Measurements from ENCODE around the gene TRAF3IP1. TPM values are rescaled to one million over a fixed set of nuclear protein-coding genes. Genes with fewer than 3 reads are reported as not detected.
"Not testable (repeated sequence)": the region's sequence is repeated elsewhere in the genome, so short reads cannot be mapped to it uniquely, and the experiment has no call there.

Gene TRAF3IP1
- polyA plus RNA-seq, 4 donors: 5.1 to 10.1 (median 7.5) TPM

- no peak for DNase-seq
- no peak overlapping the region for H3K27ac ChIP-seq (ENCODE audit: low read depth in 1 of 3, low read length in 2 of 3)
- no peaks in the 10 kb centered on the region for H3K9me3 ChIP-seq (ENCODE audit: control insufficient read depth in 2 of 2, insufficient read depth in 1 of 2, low read depth in 1 of 2, low read length in 1 of 2)
- H3K4me3 ChIP-seq (ENCODE audit: low read depth in 1 of 3, low read length in 3 of 3): no peak overlapping the region
- H3K36me3 ChIP-seq (ENCODE audit: control insufficient read depth in 3 of 3, insufficient read depth in 2 of 3, low read depth in 1 of 3, low read length in 3 of 3): peaks cover 0 to 16% (median 3%) of the 10 kb centered on the region in 3 donors
- no peaks in the 10 kb centered on the region for H3K4me1 ChIP-seq (ENCODE audit: control insufficient read depth in 3 of 3, insufficient read depth in 2 of 3, low read depth in 1 of 3, low read length in 2 of 3)
- 68 to 93% (median 88%) methylated on average over 7 of the region's 7 CpGs for WGBS, 3 donors
- FAIRE-seq: no peak
- no peaks in the 10 kb centered on the region for H3K27me3 ChIP-seq (ENCODE audit: control insufficient read depth in 3 of 3, insufficient read depth in 3 of 3, low read length in 3 of 3)
Observed at GRCh38 chr2:238362626-238363025, 42.3 kb downstream of the TRAF3IP1 start.

GRCh38 chr2:238369591-238370040 lies 49.3 kb downstream of the TRAF3IP1 start:
- peaks cover 0 to 5% (median 0%) of the 10 kb centered on the region in 3 donors for H3K36me3 ChIP-seq (ENCODE audit: control insufficient read depth in 3 of 3, insufficient read depth in 2 of 3, low read depth in 1 of 3, low read length in 3 of 3)
- H3K4me1 ChIP-seq (ENCODE audit: control insufficient read depth in 3 of 3, insufficient read depth in 2 of 3, low read depth in 1 of 3, low read length in 2 of 3): no peaks in the 10 kb centered on the region
- H3K4me3 ChIP-seq (ENCODE audit: low read depth in 1 of 3, low read length in 3 of 3): no peak overlapping the region
- FAIRE-seq (no peak), DNase-seq (no peak)
- WGBS, 3 donors: 70 to 75% (median 71%) methylated on average over 10 of the region's 10 CpGs
- H3K27me3 ChIP-seq (ENCODE audit: control insufficient read depth in 3 of 3, insufficient read depth in 3 of 3, low read length in 3 of 3): no peaks in the 10 kb centered on the region
- H3K9me3 ChIP-seq (ENCODE audit: control insufficient read depth in 2 of 2, insufficient read depth in 1 of 2, low read depth in 1 of 2, low read length in 1 of 2): no peaks in the 10 kb centered on the region
- H3K27ac ChIP-seq (ENCODE audit: low read depth in 1 of 3, low read length in 2 of 3): no peak overlapping the region

DNA sequence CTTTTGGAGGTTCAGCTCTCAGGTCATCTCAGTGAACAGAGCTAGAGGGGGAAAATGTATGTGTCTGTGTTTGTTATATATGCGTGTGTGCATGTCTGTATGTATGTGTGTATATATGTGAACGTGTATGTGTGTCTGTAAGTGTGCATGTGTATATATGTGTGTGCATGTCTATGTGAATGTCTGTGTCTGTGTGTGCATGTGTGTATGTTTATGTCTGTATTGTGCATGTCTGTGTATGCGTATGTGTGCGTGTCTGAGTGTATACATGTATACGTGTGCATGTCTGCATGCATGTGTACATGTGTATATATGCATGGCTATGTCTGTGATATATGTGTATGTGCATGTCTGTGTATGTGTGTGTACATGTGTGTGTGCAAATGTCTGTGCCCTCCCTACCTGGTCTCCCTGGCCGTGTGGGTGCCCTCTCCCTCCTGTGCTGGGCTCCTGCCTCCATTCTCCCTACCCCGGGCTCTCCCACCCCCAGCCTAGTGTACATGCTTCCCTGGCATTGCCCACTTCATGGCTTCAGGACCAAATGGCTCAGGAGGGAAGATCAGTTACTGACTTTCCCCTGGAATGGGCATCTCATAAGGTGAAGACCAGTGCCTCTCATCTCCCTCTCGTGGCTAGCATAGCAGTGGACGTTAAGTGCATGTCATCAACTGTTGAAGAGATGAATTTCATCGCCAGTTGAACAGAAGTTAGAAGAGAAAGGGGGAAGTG lies 49.9 kb downstream of the TRAF3IP1 start:
- H3K4me3 ChIP-seq (ENCODE audit: low read depth in 1 of 3, low read length in 3 of 3): no peak overlapping the region
- FAIRE-seq: no peak

DNA sequence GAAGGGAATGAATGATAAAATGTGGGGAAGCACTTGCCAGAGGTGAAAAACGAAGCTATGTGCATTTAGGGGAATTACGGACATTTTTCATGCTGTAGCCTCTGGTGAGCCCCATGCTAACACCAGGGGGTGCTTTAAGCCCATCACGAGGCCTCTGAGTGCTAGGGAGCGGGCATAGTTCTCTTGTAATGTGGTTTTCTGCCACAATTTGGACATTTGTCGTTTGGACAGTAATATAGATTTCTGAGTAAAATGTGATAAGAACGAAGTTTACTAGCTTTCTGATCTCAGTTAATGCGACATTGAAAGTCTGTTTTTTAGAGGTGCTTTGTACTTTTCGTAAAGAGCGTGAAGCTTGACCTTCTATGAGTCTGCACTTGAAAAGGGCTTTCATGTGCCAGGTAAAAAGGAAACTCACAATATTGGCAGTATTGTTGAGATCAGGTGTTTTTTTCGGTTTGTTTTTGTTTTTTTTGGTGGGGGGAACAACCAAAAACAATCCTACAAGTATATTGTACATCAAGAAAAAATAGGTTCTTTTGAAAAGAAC lies 50.6 kb downstream of the TRAF3IP1 start:
- 39 to 53% (median 47%) methylated on average over 10 of the region's 10 CpGs for WGBS, 3 donors

More for the DNA sequence above, 49.9 kb downstream of the TRAF3IP1 start:
- no peak overlapping the region for H3K27ac ChIP-seq (ENCODE audit: low read depth in 1 of 3, low read length in 2 of 3)
- no peak for DNase-seq
- H3K36me3 ChIP-seq (ENCODE audit: control insufficient read depth in 3 of 3, insufficient read depth in 2 of 3, low read depth in 1 of 3, low read length in 3 of 3): peaks cover 0 to 4% (median 0%) of the 10 kb centered on the region in 3 donors
- H3K9me3 ChIP-seq (ENCODE audit: control insufficient read depth in 2 of 2, insufficient read depth in 1 of 2, low read depth in 1 of 2, low read length in 1 of 2): no peaks in the 10 kb centered on the region
- H3K4me1 ChIP-seq (ENCODE audit: control insufficient read depth in 3 of 3, insufficient read depth in 2 of 3, low read depth in 1 of 3, low read length in 2 of 3): no peaks in the 10 kb centered on the region
- WGBS, 3 donors: 88 to 93% (median 90%) methylated on average over 10 of the region's 10 CpGs
- H3K27me3 ChIP-seq (ENCODE audit: control insufficient read depth in 3 of 3, insufficient read depth in 3 of 3, low read length in 3 of 3): no peaks in the 10 kb centered on the region

DNA sequence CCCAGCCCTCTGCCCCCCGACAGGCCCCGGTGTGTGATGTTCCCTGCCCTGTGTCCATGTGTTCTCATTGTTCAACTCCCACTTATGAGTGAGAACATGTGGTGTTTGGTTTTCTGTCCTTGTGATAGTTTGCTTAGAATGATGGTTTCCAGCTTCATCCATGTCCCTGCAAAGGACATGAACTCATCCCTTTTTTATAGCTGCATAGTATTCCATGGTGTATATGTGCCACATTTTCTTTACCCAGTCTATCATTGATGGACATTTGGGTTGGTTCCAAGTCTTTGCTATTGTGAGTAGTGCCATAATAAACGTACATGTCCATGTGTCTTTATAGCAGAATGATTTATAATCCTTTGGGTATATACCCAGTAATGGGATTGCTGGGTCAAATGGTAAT lies 52.0 kb downstream of the TRAF3IP1 start:
- H3K36me3 ChIP-seq (ENCODE audit: control insufficient read depth in 3 of 3, insufficient read depth in 2 of 3, low read depth in 1 of 3, low read length in 3 of 3); H3K4me1 ChIP-seq (ENCODE audit: control insufficient read depth in 3 of 3, insufficient read depth in 2 of 3, low read depth in 1 of 3, low read length in 2 of 3); DNase-seq; H3K9me3 ChIP-seq (ENCODE audit: control insufficient read depth in 2 of 2, insufficient read depth in 1 of 2, low read depth in 1 of 2, low read length in 1 of 2); FAIRE-seq; H3K27ac ChIP-seq (ENCODE audit: low read depth in 1 of 3, low read length in 2 of 3); H3K4me3 ChIP-seq (ENCODE audit: low read depth in 1 of 3, low read length in 3 of 3); H3K27me3 ChIP-seq (ENCODE audit: control insufficient read depth in 3 of 3, insufficient read depth in 3 of 3, low read length in 3 of 3): not testable (repeated sequence)
- WGBS, 3 donors: 92 to 95% (median 93%) methylated on average over 3 of the region's 3 CpGs

More for the DNA sequence above, 50.6 kb downstream of the TRAF3IP1 start:
- H3K36me3 ChIP-seq (ENCODE audit: control insufficient read depth in 3 of 3, insufficient read depth in 2 of 3, low read depth in 1 of 3, low read length in 3 of 3): peaks cover 0 to 3% (median 0%) of the 10 kb centered on the region in 3 donors
- DNase-seq: peak; percentile 35 to 73
- no peak for FAIRE-seq
- no peak overlapping the region for H3K27ac ChIP-seq (ENCODE audit: low read depth in 1 of 3, low read length in 2 of 3)
- no peaks in the 10 kb centered on the region for H3K9me3 ChIP-seq (ENCODE audit: control insufficient read depth in 2 of 2, insufficient read depth in 1 of 2, low read depth in 1 of 2, low read length in 1 of 2)
- no peak overlapping the region for H3K4me3 ChIP-seq (ENCODE audit: low read depth in 1 of 3, low read length in 3 of 3)
- no peaks in the 10 kb centered on the region for H3K27me3 ChIP-seq (ENCODE audit: control insufficient read depth in 3 of 3, insufficient read depth in 3 of 3, low read length in 3 of 3)
- no peaks in the 10 kb centered on the region for H3K4me1 ChIP-seq (ENCODE audit: control insufficient read depth in 3 of 3, insufficient read depth in 2 of 3, low read depth in 1 of 3, low read length in 2 of 3)

- no peak for FAIRE-seq
- no peaks in the 10 kb centered on the region for H3K9me3 ChIP-seq (ENCODE audit: control insufficient read depth in 2 of 2, insufficient read depth in 1 of 2, low read depth in 1 of 2, low read length in 1 of 2)
- no peak for DNase-seq
- no peak overlapping the region for H3K4me3 ChIP-seq (ENCODE audit: low read depth in 1 of 3, low read length in 3 of 3)
- no peak overlapping the region for H3K27ac ChIP-seq (ENCODE audit: low read depth in 1 of 3, low read length in 2 of 3)
- H3K27me3 ChIP-seq (ENCODE audit: control insufficient read depth in 3 of 3, insufficient read depth in 3 of 3, low read length in 3 of 3): no peaks in the 10 kb centered on the region
- H3K4me1 ChIP-seq (ENCODE audit: control insufficient read depth in 3 of 3, insufficient read depth in 2 of 3, low read depth in 1 of 3, low read length in 2 of 3): no peaks in the 10 kb centered on the region
- peaks cover 0 to 17% (median 0%) of the 10 kb centered on the region in 3 donors for H3K36me3 ChIP-seq (ENCODE audit: control insufficient read depth in 3 of 3, insufficient read depth in 2 of 3, low read depth in 1 of 3, low read length in 3 of 3)
- WGBS, 3 donors: 70 to 86% (median 82%) methylated on average over 8 of the region's 8 CpGs
Observed at GRCh38 chr2:238376884-238377391, 56.6 kb downstream of the TRAF3IP1 start.

GRCh38 chr2:238378230-238379095 lies 58.1 kb downstream of the TRAF3IP1 start:
- Histone ChIP-seq H3K36me3 (ENCODE audit: control insufficient read depth in 3 of 3, insufficient read depth in 2 of 3, low read depth in 1 of 3, low read length in 3 of 3) (peaks cover 0 to 29% (median 0%) of the 10 kb centered on the region in 3 donors), H3K4me1 (ENCODE audit: control insufficient read depth in 3 of 3, insufficient read depth in 2 of 3, low read depth in 1 of 3, low read length in 2 of 3) (no peaks in the 10 kb centered on the region), H3K9me3 (ENCODE audit: control insufficient read depth in 2 of 2, insufficient read depth in 1 of 2, low read depth in 1 of 2, low read length in 1 of 2) (no peaks in the 10 kb centered on the region), H3K27me3 (ENCODE audit: control insufficient read depth in 3 of 3, insufficient read depth in 3 of 3, low read length in 3 of 3) (no peaks in the 10 kb centered on the region), H3K27ac (ENCODE audit: low read depth in 1 of 3, low read length in 2 of 3) (no peak overlapping the region), H3K4me3 (ENCODE audit: low read depth in 1 of 3, low read length in 3 of 3) (no peak overlapping the region)
- DNase-seq: no peak
- FAIRE-seq: no peak
- 88 to 93% (median 91%) methylated on average over 11 of the region's 11 CpGs for WGBS, 3 donors
